ENCODE data around the gene SCPEP1. TPM values are rescaled to one million over a fixed set of nuclear protein-coding genes. Genes with fewer than 3 reads are reported as not detected.

Gene SCPEP1
- total and polyA plus RNA-seq, 2 of the 13 experiments (the other 11 are each of a cell fraction or from before 2014, with no cell fraction given) = 24.3 to 27.3 TPM

DNA sequence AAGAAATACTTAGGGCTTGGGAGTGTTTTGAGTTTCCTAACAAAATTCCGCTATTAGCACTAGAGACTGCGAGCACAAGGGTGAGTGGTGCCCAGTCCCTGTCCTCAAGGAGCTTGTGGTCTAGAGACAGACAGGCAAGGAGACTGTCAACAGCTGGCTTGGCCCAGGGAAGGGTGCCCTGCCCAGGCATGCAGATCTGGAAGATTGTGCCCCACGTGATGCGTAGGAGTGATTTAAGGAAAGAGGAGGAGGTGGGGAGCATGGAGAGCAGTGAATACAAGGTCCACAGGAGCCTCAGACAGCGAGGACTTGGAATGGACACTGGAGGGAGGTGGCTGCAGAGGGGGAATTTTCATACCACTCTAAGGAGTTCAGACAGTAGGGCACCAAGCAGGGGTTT lies 25.0 kb downstream of the SCPEP1 start (continued):
- TF ChIP-seq, protein P1, sequence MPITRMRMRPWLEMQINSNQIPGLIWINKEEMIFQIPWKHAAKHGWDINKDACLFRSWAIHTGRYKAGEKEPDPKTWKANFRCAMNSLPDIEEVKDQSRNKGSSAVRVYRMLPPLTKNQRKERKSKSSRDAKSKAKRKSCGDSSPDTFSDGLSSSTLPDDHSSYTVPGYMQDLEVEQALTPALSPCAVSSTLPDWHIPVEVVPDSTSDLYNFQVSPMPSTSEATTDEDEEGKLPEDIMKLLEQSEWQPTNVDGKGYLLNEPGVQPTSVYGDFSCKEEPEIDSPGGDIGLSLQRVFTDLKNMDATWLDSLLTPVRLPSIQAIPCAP (CRISPR knock-in tag; IDR thresholded peaks at IDR 0.05; ENCODE audit: low read depth) = no peak
- TF ChIP-seq ZNF775 (CRISPR knock-in tag; IDR thresholded peaks at IDR 0.05; ENCODE audit: borderline replicate concordance) (no peak), ZNF572 (CRISPR knock-in tag; IDR thresholded peaks at IDR 0.05) (no peak)

DNA sequence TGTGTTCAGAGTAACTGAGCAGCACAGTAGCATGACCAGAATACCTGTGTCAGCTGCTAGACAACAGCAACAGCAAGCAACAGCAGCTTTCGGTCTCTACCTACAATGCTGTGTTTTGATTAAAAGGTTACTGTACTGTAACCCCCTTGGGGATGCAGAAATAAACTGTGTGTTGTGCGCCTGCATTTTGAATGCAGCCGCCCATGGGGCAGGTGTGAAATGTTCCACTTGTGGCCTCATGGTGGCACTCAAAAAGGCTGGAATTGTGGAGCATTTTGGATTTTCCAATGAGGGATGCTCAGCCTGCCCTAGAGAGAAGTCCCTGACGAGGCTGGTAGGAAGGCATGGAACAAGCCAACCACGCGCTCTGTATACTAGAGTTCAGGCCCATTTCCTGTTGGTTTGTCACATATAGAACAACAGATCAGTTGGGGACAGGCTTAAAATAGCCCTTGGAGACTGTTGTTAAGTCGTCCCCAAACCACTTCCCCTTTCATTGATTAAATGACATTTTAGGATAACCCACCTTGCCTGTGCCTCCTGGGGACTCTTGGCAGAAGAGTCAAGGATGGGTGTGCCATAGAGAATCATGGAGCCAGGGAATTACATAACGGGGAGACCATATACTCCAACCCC lies 27.1 kb downstream of the SCPEP1 start:
- H3K4me2 ChIP-seq (ENCODE audit: low read depth, low read length) = no peak overlapping the region
- peak; percentile 53 for ATAC-seq
- intact Hi-C loops (cut with micrococcal nuclease; ENCODE audit: unreplicated experiment) = loop anchor here (5.0 kb wide), 1 partner anchor 107 kb away; no protein-coding TSS in a partner anchor

More for the DNA sequence above, 27.1 kb downstream of the SCPEP1 start:
- no peaks in the 10 kb centered on the region for H3K9me3 ChIP-seq (ENCODE audit: low read length)
- in situ Hi-C loops (cut with HindIII; ENCODE audit: extremely low pct_ligation_motif_present, low pct_unique_long_range_greater_than_20kb) = no loop called here
- no peaks in the 10 kb centered on the region for H4K20me1 ChIP-seq (ENCODE audit: insufficient read depth, low read length)
- FAIRE-seq (peak; percentile 44), DNase-seq (ENCODE audit: low spot score) (no peak)
- H3K27ac ChIP-seq (ENCODE audit: extremely low read length, insufficient read depth, low read length) = no peak overlapping the region
- ChIA-PET POLR2A (no interaction called here), CTCF (ENCODE audit: low intra/inter-chr PET ratio, low total read pairs) (no interaction called here)
- H3K4me3 ChIP-seq (replicated peaks in 1 of 3; ENCODE audit: insufficient read depth in 1 of 3, low read depth in 2 of 3, low read length in 3 of 3) = no peak overlapping the region
- no peaks in the 10 kb centered on the region for H3K27me3 ChIP-seq (ENCODE audit: control insufficient read depth in 1 of 2, insufficient read depth in 2 of 2, low read length in 2 of 2)
- 87% methylated on average over 8 of the region's 8 CpGs for WGBS (ENCODE audit: low lambda C conversion rate)
- no peaks in the 10 kb centered on the region for H3K79me2 ChIP-seq (ENCODE audit: insufficient read depth, low read length)
- BruUV-seq (replicated peaks) = no TSS peak
- H3K36me3 ChIP-seq (replicated peaks in 1 of 2; ENCODE audit: control insufficient read depth in 1 of 2, insufficient read depth in 2 of 2, low read length in 2 of 2) = no peaks in the 10 kb centered on the region
- no peak overlapping the region for H3K9ac ChIP-seq (ENCODE audit: insufficient read depth, low read depth, low read length)
- H2AFZ ChIP-seq (ENCODE audit: low read length) = no peak overlapping the region
- TF ChIP-seq ZFY (CRISPR knock-in tag; IDR thresholded peaks at IDR 0.05) = 0 out of 2 replicates have a peak, but pooled peaks have one; percentile 18
- TF ChIP-seq ZSCAN22 (CRISPR knock-in tag; IDR thresholded peaks at IDR 0.05) = no peak
- TF ChIP-seq ZSCAN12 (CRISPR knock-in tag; IDR thresholded peaks at IDR 0.05) = 0 out of 2 replicates have a peak, but pooled peaks have one; percentile 55
- peak; percentile 45 for TF ChIP-seq STAG1 (CRISPR knock-in tag; IDR thresholded peaks at IDR 0.05)
- TF ChIP-seq, protein P2, sequence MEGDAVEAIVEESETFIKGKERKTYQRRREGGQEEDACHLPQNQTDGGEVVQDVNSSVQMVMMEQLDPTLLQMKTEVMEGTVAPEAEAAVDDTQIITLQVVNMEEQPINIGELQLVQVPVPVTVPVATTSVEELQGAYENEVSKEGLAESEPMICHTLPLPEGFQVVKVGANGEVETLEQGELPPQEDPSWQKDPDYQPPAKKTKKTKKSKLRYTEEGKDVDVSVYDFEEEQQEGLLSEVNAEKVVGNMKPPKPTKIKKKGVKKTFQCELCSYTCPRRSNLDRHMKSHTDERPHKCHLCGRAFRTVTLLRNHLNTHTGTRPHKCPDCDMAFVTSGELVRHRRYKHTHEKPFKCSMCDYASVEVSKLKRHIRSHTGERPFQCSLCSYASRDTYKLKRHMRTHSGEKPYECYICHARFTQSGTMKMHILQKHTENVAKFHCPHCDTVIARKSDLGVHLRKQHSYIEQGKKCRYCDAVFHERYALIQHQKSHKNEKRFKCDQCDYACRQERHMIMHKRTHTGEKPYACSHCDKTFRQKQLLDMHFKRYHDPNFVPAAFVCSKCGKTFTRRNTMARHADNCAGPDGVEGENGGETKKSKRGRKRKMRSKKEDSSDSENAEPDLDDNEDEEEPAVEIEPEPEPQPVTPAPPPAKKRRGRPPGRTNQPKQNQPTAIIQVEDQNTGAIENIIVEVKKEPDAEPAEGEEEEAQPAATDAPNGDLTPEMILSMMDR (CRISPR knock-in tag; IDR thresholded peaks at IDR 0.05) = peak; percentile 52
- TF ChIP-seq ZNF629 (CRISPR knock-in tag; conservative IDR thresholded peaks at IDR 0.05) = no peak
- peak; percentile 28; the same call in 1 of the 2 replicates for TF ChIP-seq RAD21 (CRISPR knock-in tag; IDR thresholded peaks at IDR 0.05)
- no peaks in the 10 kb centered on the region for H3K4me1 ChIP-seq (ENCODE audit: insufficient read depth, low read length)
